DOHH2 (cell line): Measurements from ENCODE around the gene IL1RAPL1.

ENCODE experiments used
- CTCF ChIP-seq: fragments of 200-600 bp; sonication (generic); IDR thresholded peaks from one replicate; pipeline ENCODE4 v1.5.1; 2014; ENCODE audit warnings: antibody characterized with exemption, mild to moderate bottlenecking, low read depth, low read length; ENCODE audit not compliant: poor library complexity, severe bottlenecking
- EZH2phosphoT487 ChIP-seq: fragments of 200-600 bp; sonication (generic); IDR thresholded peaks from 2 replicates; pipeline ENCODE4 v1.6.1; 2017; ENCODE audit warnings: borderline replicate concordance, mild to moderate bottlenecking, antibody characterized with exemption, low read length, moderate library complexity, mixed read lengths

GRCh38 chrX:28549838-28550237 is 37.4 kb upstream of the IL1RAPL1 start:
- TF ChIP-seq CTCF (no peak), EZH2phosphoT487 (no peak)
